ELF-1 (cell line): ENCODE data around the gene UNC13A.

Source experiments
- DNase-seq: peaks from one replicate; pipeline ENCODE4 v3.0.0-alpha.2; 2016; ENCODE audit warnings: low read depth, low spot score

UNC13A gene

GRCh38 chr19:17687857-17688784, at the start of gene UNC13A:
Gene UNC13A (minus strand): TSS chr19:17688354. CDS start chr19:17688199, 155 bp downstream.
- DNase-seq: peak; percentile 80

DNA sequence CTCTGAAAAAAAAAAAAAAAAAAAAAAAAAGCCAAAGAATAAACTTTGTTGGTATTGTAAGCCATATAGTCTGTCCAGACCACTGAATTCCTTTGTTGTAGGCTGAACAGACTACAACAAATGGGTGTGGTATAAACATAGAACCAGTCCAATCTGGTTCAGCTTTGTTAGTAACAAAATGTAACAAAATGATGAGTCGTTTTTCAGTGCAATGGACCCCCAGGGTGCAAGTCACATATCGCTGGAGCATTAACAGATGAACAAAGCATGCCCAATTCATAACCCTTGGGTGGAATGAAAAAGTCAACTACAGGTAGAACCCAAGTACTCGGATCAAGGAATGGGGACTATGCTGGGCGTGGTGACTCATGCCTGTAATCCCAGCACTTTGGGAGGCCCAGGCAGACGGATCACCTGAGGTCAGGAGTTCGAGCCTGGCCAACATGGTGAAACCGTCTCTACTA, 49.6 kb upstream of the UNC13A start:
- DNase-seq: no peak

DNA sequence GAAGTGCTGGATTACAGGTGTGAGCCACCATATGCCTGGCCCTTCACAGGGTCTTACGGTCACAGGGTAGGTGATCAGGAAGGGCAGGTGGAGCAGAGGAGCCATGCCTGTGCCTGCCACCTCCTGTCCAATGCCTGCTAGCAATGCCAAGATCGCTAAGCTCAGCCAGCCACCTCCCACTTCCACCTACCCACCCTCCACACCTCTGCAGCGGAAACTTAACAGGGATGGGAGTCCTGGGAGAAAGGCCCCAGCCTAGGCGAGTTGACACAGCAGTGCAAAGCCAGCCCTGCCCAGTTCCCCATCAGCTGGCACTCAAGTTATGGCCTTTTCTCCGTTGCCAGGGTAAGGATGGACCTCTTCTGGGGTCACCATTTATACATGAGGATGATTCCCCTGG, 47.3 kb upstream of the UNC13A start:
- DNase-seq: no peak

- DNase-seq: no peak
Observed at GRCh38 chr19:17734146-17734545, 46.0 kb upstream of the UNC13A start.

- DNase-seq: no peak
Observed at GRCh38 chr19:17733127-17733526, 45.0 kb upstream of the UNC13A start.

- DNase-seq: no peak
Observed at GRCh38 chr19:17727843-17728242, 39.7 kb upstream of the UNC13A start.

DNA sequence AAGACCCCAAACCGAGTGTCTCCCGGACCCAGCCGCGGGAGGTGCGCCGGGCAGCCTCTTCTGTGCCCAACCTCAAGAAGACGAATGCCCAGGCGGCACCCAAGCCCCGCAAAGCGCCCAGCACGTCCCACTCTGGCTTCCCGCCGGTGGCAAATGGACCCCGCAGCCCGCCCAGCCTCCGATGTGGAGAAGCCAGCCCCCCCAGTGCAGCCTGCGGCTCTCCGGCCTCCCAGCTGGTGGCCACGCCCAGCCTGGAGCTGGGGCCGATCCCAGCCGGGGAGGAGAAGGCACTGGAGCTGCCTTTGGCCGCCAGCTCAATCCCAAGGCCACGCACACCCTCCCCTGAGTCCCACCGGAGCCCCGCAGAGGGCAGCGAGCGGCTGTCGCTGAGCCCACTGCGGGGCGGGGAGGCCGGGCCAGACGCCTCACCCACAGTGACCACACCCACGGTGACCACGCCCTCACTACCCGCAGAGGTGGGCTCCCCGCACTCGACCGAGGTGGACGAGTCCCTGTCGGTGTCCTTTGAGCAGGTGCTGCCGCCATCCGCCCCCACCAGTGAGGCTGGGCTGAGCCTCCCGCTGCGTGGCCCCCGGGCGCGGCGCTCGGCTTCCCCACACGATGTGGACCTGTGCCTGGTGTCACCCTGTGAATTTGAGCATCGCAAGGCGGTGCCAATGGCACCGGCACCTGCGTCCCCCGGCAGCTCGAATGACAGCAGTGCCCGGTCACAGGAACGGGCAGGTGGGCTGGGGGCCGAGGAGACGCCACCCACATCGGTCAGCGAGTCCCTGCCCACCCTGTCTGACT, 39.0 kb upstream of the UNC13A start:
- no peak for DNase-seq

- DNase-seq: no peak
Observed at GRCh38 chr19:17726136-17726741, 38.1 kb upstream of the UNC13A start.

GRCh38 chr19:17725422-17726078, 37.4 kb upstream of the UNC13A start:
- DNase-seq: peak; percentile 39

DNA sequence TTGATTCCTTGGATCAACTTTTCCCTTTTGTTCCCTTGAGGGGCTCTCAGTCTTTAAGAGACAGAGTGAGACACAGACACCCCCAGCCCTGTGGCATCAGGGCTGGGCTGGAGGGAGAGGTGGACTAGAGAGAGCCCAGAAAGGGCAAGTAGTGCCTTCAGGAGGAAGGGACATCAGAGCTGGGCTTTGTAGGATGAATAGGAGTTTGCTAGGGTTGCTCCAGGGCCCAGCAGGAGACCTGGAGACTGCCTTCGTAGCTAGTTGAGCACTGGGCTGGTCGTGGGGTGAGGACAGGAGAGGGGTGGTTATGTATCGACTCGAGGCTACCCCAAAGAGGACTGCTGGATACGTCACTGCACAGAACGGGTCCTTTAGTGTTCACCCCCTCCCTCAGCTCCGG, 36.5 kb upstream of the UNC13A start:
- DNase-seq: no peak

DNA sequence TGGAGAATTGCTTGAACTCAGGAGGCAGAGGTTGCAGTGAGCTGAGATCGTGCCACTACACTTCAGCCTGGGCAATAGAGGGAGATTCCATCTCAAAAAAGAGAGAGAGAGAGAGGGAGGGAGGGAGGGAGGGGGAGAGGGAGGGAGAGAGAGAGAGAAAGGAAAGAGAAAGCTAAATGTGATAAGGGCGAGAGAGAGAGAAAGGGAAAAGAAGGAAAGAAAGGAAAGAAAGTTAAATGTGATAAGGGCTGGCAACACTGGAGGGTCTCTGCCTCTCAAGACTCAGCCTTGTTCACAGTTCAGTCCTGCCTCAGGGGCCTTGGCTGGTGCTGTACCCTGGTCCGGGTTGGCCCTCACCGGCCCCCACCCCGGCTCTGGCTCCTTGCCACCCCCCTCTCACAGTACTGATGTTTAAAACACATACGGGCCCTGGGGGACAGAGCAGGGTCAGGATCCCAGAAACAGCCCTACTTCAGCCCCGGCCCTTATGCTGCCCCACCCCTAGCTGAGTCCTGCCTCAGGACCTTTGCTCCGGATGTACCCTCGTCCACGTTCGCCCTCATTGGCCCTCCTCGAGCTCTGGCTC, 34.6 kb upstream of the UNC13A start:
- DNase-seq: no peak

DNA sequence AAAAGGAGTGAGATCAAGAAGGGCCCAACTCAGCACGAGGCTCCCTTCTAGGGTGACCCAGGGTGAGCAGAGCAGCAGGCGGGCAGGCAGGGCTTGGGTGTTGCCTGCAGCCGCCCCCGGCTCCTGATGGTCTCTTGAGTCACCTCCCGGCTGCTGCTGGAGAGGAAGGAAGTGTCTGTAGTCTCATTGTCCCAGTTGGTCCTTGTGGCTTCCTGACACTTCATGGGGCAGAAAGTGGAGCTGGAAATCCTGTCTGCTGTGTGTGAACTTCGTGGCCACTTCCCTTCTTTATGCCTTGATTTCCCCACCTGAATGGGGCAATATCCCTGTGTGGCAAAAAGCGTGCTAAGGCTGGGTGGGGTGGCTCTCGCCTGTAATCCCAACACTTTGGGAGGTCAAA, 33.7 kb upstream of the UNC13A start:
- DNase-seq: no peak

GRCh38 chr19:17721111-17721628, 33.0 kb upstream of the UNC13A start:
- DNase-seq: no peak

GRCh38 chr19:17720440-17720839, 32.3 kb upstream of the UNC13A start:
- DNase-seq: no peak

- peak; percentile 46 for DNase-seq
Observed at GRCh38 chr19:17719730-17720400, 31.7 kb upstream of the UNC13A start.

GRCh38 chr19:17718947-17719711, 31.0 kb upstream of the UNC13A start, which contains the start of gene MAP1S:
Gene MAP1S (plus strand): TSS chr19:17719480. CDS start chr19:17719503, 23 bp downstream.
- DNase-seq: peak; percentile 88

DNA sequence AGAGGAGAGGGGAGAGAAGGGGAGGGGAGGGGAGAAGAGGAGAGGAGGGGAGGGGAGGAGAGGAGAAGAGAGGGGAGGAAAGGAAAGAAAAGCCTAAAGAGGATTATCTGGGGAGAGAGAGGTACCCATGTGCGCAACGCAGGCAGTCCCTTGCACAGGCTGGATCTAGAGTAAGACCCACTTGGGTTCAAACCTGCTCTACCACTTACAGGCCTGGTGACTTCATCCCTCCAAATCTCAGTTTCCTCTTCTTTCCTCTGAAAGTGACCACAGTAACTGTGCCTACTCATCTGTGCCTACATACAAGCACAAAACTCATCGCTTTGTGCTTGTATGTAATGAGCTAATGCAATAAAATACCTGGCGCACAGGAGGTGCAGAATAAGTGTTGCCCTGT, 30.4 kb upstream of the UNC13A start:
- DNase-seq: no peak

DNA sequence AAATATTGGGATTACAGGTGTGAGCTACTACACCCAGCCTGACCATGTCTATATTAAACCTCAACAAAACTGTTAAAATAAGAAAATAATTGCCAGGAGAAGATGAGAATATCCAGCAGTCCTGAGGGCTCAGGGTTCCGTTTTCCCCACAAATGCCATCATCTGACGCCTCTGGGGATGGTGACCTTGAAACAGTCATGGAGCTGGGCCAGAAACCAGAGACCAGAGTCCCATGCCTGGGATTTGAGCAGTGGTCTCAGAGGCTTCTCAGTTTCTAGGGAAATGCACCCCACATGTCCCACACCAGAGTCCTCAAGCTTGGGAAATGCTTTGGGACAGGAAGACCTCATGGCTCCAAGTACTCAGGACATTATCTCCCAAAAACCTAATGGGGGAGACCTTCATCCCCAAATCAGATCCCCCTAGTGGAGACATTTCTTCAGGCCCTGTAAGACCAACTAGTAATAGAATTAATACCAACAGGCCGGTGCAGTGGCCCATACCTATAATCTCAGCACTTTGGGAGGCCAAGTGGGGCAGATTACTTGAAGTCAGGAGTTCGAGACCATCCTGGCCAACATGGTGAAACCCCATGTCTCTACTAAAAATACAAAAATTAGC, 28.3 kb upstream of the UNC13A start:
- no peak for DNase-seq

DNA sequence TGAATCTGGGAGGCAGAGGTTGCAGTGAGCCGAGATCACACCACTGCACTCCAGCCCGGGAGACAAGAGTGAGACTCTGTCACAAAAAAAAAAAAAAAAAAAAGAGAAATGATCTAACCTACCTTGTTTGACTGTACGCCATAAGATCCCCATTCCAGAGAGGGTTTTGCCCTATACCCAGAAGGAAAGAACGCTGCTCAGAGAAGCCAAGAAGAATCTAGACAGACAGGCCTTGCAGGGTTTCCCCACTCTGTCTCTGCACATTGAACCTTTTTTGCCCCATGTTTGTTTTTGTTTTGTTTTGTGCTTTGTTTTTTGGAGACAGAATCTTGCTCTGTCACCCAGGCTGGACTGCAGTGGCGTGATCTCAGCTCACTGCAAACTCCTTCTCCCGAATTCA, 23.7 kb upstream of the UNC13A start:
- peak; percentile 24 for DNase-seq
